Ovary (tissue), 3 donors: ENCODE data around the gene FRMD3.

Experiments
- POLR2A ChIP-seq: fragments of 450-650 bp; IDR thresholded peaks from one replicate; pipeline ENCODE4 v1.6.1; 2017; ENCODE audit warnings: antibody characterized with exemption, mild to moderate bottlenecking, moderate library complexity
- TF ChIP-seq, protein P1 (sequence below), 3 donors: fragments of 450-650 bp in 2 of 3; fragments of 200-600 bp in 1 of 3; IDR thresholded peaks; one replicate each; pipeline versions ENCODE4 v1.5.1 to v1.8.0; 2016 to 2022; ENCODE audit warnings: antibody characterized with exemption in 3 of 3, mild to moderate bottlenecking in 1 of 3
- donor health status: DM: no; HTN: no; CAD: no.

DNA sequence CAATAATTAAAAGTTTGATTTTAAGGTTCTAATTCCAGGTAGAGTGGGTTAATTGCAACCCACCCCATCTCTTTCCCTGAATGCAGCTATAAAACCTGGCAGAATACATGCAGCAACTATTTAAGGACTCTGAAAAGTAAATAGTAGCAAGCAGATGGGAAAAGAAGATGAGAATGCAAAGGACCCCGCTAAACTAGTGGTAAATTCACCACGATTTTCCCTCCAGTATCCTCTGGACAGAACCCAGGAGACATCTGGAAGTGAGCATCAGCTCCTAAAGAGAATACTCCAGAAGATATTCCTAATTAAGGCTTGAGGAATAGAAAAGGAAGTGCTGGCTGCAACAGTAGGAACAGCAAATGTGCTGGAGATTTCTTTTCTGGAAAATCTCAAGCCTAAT lies 170.9 kb downstream of the FRMD3 start:
- TF ChIP-seq, protein P1, sequence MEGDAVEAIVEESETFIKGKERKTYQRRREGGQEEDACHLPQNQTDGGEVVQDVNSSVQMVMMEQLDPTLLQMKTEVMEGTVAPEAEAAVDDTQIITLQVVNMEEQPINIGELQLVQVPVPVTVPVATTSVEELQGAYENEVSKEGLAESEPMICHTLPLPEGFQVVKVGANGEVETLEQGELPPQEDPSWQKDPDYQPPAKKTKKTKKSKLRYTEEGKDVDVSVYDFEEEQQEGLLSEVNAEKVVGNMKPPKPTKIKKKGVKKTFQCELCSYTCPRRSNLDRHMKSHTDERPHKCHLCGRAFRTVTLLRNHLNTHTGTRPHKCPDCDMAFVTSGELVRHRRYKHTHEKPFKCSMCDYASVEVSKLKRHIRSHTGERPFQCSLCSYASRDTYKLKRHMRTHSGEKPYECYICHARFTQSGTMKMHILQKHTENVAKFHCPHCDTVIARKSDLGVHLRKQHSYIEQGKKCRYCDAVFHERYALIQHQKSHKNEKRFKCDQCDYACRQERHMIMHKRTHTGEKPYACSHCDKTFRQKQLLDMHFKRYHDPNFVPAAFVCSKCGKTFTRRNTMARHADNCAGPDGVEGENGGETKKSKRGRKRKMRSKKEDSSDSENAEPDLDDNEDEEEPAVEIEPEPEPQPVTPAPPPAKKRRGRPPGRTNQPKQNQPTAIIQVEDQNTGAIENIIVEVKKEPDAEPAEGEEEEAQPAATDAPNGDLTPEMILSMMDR (IDR thresholded peaks at IDR 0.05), result no peak
- TF ChIP-seq POLR2A, result no peak
